Spinal cord (tissue), 10 donors: ENCODE results near the gene PDE4D. TPM values are rescaled to one million over a fixed set of nuclear protein-coding genes. Genes with fewer than 3 reads are reported as not detected.
A peak's percentile ranks its signal among the peaks of the same experiment; 100 is the strongest.

Experiments
- DNase-seq, 6 donors: peaks; one replicate each; pipeline versions ENCODE4 v3.0.0 to v3.0.0-alpha.2; 2013 to 2015; ENCODE audit warnings: low spot score in 6 of 6, low read depth in 4 of 6
- H3K27ac ChIP-seq: one replicate; pipeline ENCODE4 v1.5.1; 2013; ENCODE audit warnings: low read depth, low read length, control low read depth
- H3K27me3 ChIP-seq: one replicate; pipeline ENCODE4 v1.6.1; 2013; ENCODE audit warnings: low read length; ENCODE audit not compliant: control insufficient read depth, insufficient read depth
- H3K36me3 ChIP-seq: one replicate; pipeline ENCODE4 v1.6.1; 2013; ENCODE audit warnings: low read length; ENCODE audit not compliant: control insufficient read depth, insufficient read depth
- H3K4me1 ChIP-seq: one replicate; pipeline ENCODE4 v1.6.1; 2013; ENCODE audit warnings: low read length; ENCODE audit not compliant: control insufficient read depth, insufficient read depth
- H3K4me3 ChIP-seq: one replicate; pipeline ENCODE4 v1.5.1; 2013; ENCODE audit warnings: low read depth, low read length, control low read depth
- H3K9me3 ChIP-seq: one replicate; pipeline ENCODE4 v1.6.1; 2013; ENCODE audit warnings: low read length; ENCODE audit not compliant: control insufficient read depth, insufficient read depth
- WGBS: methylation state at CpG from one replicate; pipeline ENCODE4 v1.1.5; 2013; ENCODE audit warnings: missing lambda C conversion rate; ENCODE audit not compliant: insufficient coverage; 5-methylcytosine and 5-hydroxymethylcytosine counted together
- long read RNA-seq, 4 donors: transcript quantifications; one replicate each; lab custom pipeline, GENCODE V29; 2026
- polyA plus RNA-seq, 2 donors: library from polyadenylated mRNA; unstranded; fragments of 120-200 nt; gene quantifications; one replicate each; pipeline ENCODE4 v1.2.1, GENCODE V29; 2013; ENCODE audit not compliant: insufficient read length in 2 of 2
- total RNA-seq, 2 donors: library from RNA; depleted of rRNA in 1 of 2; stranded (reverse); fragments of 120-200 nt in 1 of 2; fragments of >200 nt in 1 of 2; gene quantifications; one replicate each; pipeline versions ENCODE4 v1.2.3 to v1.2.4, GENCODE V29; 2013 to 2014
- donor health status: healthy.

PDE4D gene
- 10 to 100 TPM; 51.4 to 84.0 TPM for total RNA-seq
- 10 to 100 TPM; 16.1 to 22.5 TPM for polyA plus RNA-seq
- long read RNA-seq, donor 1: 0 reads
- long read RNA-seq, donor 2: 0 reads
- long read RNA-seq, donor 3: 0 reads
- long read RNA-seq, donor 4, partial matches to known transcripts: 0 of 10 reads
- long read RNA-seq, donor 4, other reads (novel, unspliced or antisense): 10 of 10 reads

DNA sequence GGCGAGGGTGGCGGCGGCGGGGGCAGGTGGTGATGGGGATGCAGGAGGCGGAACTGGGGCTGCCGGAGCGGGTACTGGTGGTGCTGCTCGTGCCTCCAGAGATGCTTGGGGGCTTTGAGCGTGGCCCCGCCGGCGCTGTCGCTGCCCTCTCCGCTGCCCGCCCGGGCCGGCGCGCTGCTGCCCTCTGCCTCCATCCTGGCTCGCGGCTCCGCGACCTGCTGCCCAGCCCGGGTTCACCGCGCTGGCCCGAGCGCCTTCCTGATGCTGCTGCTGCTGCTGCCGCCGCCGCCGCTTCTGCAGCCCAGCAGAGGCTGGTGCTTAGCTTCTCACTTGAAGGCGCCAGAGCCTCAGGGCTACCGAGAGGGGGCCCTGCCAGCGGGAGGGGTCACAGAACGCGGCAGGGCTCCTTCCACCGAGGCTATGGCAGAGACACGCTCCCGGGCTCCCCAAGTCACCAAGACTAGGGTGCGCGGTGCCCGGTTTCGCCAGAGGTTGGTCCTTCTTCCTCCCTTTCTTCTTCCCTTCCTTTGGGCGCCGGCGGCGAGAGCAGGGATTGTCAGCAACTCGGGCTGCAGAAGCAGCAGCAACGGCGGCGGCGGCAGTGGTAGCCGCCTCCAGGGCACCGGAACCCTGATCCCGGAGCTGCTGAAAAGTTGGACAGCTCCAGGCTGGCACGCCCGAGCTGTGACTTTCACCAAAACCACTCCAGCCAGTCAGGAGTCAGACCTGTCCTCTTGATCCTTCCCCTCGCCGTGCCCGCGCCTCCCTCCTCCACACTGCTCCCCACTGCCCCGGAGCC lies at the start of gene PDE4D:
Gene PDE4D (minus strand): TSS at position 298 of the 799 bp plus-strand sequence.
- Histone ChIP-seq H3K4me3 (peak within 1 kb of the TSS; percentile 52), H3K27ac (peak within 1 kb of the TSS; percentile 33), H3K4me1 (peaks cover 21% of the 10 kb centered on the region), H3K27me3 (peaks cover 17% of the 10 kb centered on the region), H3K9me3 (no peaks in the 10 kb centered on the region), H3K36me3 (no peaks in the 10 kb centered on the region)
- under 1% methylated on average over 57 of the region's 63 CpGs for WGBS
- peak in 5 of 6 donors; percentile 50 to 84 (median 52) for DNase-seq

DNA sequence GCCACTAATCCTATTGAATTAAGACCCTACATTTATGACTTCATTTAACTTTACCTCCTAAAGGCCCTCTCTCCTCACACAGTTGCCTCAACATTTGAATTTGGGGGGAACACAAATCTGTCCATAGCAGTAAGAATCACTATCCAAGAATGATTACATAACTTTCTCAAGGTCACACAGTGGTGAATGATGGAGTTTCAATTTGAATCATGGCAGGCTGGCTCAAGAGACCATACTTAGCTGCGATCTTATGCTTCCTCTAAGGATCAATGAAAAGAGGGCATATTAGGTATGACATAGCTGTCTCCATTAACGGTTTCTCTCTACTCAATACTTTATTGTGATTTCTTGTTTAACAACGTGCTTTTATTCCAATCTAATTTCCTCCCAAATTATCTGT lies 44.1 kb upstream of the PDE4D start:
- Histone ChIP-seq H3K4me1 (no peaks in the 10 kb centered on the region), H3K36me3 (no peaks in the 10 kb centered on the region), H3K27me3 (no peaks in the 10 kb centered on the region), H3K9me3 (no peaks in the 10 kb centered on the region), H3K4me3 (no peak overlapping the region), H3K27ac (no peak overlapping the region)
- no peak for DNase-seq
- WGBS: no CpG with 5 or more reads among the region's 3 CpGs

DNA sequence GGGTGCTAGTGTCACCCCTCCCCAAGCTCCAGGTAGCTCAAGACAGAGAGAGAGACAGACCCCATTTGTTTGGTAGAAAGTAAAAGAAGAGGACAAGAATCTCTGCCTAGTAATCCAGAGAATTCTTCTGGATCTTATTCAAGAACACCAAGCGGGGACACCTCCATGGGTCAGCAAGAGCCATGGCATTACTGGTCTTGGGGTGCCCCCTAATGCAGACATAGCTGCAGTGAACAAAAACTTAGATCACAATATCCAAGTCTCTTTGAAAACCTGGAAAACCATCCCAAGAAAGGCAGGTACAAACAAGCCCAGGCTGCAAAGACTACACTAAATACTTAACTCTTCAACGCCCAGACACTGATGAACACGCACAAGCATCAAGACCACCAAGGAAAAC lies 29.9 kb upstream of the PDE4D start:
- Histone ChIP-seq H3K27ac (no peak overlapping the region), H3K27me3 (no peaks in the 10 kb centered on the region), H3K9me3 (no peaks in the 10 kb centered on the region), H3K36me3 (no peaks in the 10 kb centered on the region), H3K4me1 (no peaks in the 10 kb centered on the region), H3K4me3 (no peak overlapping the region)
- DNase-seq: no peak
- WGBS: 100% methylated on average over 1 of the region's 3 CpGs

DNA sequence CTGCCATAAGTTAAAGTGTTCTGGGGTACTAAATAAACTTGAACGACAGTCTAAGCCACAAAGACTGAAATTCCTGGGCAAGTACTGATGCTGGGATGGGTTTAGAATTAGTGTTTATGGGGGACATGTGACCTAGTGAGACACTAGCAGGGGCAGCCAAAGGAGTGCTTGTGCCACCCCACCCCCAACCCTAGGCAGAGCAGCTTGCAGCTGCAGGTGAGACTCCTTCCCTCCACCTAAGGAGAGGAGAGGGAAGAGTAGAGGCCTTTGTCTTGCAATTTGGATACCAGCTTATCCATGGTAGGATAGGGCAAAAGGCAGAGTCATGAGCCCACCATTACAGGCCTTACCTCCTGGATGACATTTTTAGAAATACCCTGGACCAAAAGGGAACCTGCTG lies 28.7 kb upstream of the PDE4D start:
- DNase-seq: no peak
- H3K27ac ChIP-seq: no peak overlapping the region
- H3K4me3 ChIP-seq: no peak overlapping the region
- H3K9me3 ChIP-seq: no peaks in the 10 kb centered on the region
- no peaks in the 10 kb centered on the region for H3K36me3 ChIP-seq
- 33% methylated on average over 1 of the region's 1 CpG for WGBS
- H3K27me3 ChIP-seq: no peaks in the 10 kb centered on the region
- H3K4me1 ChIP-seq: no peaks in the 10 kb centered on the region

DNA sequence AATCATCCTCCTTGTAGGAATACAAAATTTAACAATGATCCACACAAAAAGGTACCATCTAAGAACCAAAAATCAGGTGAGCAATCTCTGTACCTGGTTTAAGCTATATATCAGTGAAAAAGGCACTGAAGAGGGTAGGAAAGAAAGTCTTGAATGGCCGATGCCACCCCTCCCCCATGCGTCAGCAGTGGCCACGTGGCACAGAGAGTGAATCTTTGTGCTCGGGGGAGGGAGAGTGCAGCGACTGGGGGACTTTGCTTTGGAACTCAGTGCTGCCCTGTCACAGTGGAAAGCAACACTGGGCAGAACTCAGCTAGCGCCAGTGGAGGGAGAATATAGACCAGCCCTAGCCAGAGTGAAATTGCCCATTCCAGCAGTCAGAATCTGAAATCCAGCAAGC lies 28.3 kb upstream of the PDE4D start:
- no peaks in the 10 kb centered on the region for H3K36me3 ChIP-seq
- no peak overlapping the region for H3K4me3 ChIP-seq
- DNase-seq: no peak
- no peaks in the 10 kb centered on the region for H3K27me3 ChIP-seq
- H3K9me3 ChIP-seq: no peaks in the 10 kb centered on the region
- 64% methylated on average over 6 of the region's 6 CpGs for WGBS
- no peaks in the 10 kb centered on the region for H3K4me1 ChIP-seq
- no peak overlapping the region for H3K27ac ChIP-seq

DNA sequence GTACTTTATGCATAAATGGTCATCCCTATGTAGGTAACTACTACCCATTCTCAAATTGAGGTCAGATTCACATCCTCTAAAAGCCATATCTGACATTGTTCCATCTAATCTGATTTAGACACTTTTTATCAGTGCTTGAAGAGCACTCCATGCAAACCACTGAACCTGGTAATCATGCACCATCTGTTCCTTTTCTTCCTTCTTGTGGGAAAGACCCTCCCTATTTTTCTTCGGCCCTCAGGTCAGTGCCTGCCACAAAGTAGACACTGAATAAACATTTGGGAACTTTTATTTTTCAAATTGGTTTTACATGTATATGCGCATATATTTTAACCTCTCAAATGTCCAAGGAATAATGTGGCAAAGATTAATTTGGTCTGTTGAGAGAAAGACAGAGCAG lies 26.0 kb upstream of the PDE4D start:
- Histone ChIP-seq H3K4me3 (no peak overlapping the region), H3K4me1 (no peaks in the 10 kb centered on the region), H3K27ac (no peak overlapping the region), H3K36me3 (no peaks in the 10 kb centered on the region), H3K9me3 (no peaks in the 10 kb centered on the region), H3K27me3 (no peaks in the 10 kb centered on the region)
- peak in 1 of 6 donors; percentile 16 for DNase-seq
- WGBS: no CpG with 5 or more reads among the region's 2 CpGs

DNA sequence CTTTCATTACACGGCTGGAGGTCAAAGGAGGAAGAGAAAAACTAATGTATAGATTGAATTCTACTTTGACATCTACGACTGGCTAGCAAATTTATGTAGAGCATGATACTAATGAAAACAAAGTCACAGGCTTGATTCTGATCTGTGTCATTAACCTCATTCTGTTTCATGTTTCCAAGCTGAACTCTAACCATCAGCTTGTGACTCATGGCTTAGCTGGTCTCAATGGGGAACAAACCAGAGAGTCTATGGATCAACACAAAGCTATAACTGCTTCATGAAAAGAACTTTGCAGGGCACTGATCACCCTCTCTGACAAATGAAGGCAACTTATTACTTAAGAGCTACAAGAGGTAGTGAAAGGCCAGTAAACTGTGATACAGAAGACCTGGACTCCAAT lies 23.6 kb upstream of the PDE4D start:
- H3K27ac ChIP-seq: no peak overlapping the region
- H3K36me3 ChIP-seq: no peaks in the 10 kb centered on the region

DNA sequence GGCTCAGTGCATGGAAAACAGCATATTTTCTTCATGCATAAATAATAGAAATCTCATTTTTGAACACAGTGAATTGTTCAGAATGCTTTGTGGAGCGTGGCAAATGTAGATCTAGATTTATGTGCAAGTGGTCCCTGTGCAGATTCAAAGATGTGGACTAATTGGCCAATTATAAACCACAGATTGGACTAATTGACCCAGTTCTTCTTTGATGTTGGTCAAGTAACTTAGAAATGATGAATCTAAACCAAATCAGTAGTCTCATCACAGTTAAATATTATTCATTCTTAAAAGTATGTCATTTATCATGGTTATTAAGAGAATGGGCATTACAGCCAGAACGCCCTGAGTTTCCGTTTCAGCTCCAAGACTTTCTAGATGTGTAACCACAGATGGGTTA lies 11.7 kb upstream of the PDE4D start:
- no peaks in the 10 kb centered on the region for H3K36me3 ChIP-seq
- no peaks in the 10 kb centered on the region for H3K4me1 ChIP-seq
- no peak overlapping the region for H3K27ac ChIP-seq
- DNase-seq: no peak
- no CpG with 5 or more reads among the region's 3 CpGs for WGBS
- no peak overlapping the region for H3K4me3 ChIP-seq
- no peaks in the 10 kb centered on the region for H3K9me3 ChIP-seq
- no peaks in the 10 kb centered on the region for H3K27me3 ChIP-seq

More for the DNA sequence above, 23.6 kb upstream of the PDE4D start:
- WGBS: no CpG with 5 or more reads among the region's 2 CpGs
- Histone ChIP-seq H3K4me3 (no peak overlapping the region), H3K9me3 (no peaks in the 10 kb centered on the region), H3K27me3 (no peaks in the 10 kb centered on the region), H3K4me1 (no peaks in the 10 kb centered on the region)
- DNase-seq: no peak

DNA sequence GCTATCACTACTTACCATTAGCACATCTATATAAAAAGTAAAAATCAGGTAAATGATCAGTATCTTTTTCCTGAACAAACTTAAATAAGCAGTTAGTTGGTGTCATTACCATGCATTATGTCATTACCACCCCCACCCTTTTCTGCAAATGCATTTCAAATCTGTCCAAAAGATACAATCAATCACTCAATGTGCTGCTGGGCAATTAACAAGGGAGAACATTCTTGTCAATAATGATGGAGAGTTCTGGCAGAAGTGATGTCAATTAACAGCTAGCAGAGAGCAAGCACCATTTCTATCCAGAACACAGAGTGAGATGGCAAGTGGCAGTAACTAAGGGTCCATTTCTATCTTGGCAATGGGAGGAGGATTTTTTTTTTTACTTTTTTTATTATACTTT lies 3.5 kb upstream of the PDE4D start:
- no peak for DNase-seq
- Histone ChIP-seq H3K27ac (no peak overlapping the region), H3K4me1 (peaks cover 18% of the 10 kb centered on the region), H3K36me3 (no peaks in the 10 kb centered on the region), H3K27me3 (peaks cover 12% of the 10 kb centered on the region), H3K4me3 (no peak overlapping the region), H3K9me3 (no peaks in the 10 kb centered on the region)
